Superior temporal gyrus (tissue), 1 donor: ENCODE data around the gene CHD5.

ENCODE experiments used
- DNase-seq: peaks from one replicate; pipeline ENCODE4 v3.0.0-alpha.2; 2016; ENCODE audit errors: extremely low spot score

Gene CHD5

GRCh38 chr1:6113116-6113515, 67.0 kb downstream of the CHD5 start:
- no peak for DNase-seq

DNA sequence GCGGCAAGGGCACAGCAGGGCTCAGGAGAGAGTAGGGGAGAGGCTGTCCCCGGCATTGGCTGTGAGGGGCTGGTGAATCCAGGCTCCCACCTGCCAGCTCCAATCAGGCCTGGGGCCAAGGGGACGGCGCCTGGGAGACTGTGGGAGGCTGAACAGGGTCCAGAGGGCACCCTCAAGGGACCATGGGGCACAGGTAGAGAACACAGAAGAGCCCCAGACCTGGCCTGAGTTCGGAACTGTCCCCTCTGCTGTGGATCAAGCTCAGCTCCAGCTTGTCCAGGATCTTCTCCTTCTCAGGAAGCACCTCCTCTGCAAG, 67.5 kb downstream of the CHD5 start:
- no peak for DNase-seq

DNA sequence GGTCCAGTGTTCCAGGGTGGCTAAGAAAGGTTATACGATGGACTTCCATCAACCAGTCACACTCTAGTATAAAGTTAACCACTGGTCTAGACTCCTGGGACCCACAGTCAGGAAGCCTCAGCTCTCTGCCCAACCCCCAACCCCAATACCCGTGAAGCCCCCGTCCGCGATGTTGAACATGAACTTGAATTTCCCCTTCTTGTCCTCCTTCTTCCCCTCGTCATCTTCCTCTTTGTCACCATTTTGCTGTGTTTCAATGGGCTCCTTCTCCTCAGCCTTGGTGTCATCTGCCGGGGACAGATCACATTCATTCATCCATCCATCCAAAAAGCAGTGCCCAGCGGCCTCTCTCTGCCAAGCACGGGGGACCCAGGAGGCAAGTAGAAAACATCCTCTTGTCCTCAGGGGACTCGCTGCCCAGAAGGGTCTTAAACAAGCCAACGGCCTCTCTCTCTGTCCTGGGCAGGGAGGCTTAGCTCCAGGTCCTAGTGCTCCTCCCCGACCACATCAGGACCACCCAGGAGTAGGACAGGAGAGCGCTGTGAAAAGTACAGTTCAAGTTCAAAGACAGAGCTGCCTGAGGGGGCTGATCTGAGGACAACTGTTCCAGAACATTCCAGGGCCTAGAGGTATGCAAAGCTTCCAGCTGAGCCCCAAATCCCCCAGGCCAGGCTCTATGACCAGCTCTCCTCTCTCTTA, 68.0 kb downstream of the CHD5 start:
- no peak for DNase-seq

DNA sequence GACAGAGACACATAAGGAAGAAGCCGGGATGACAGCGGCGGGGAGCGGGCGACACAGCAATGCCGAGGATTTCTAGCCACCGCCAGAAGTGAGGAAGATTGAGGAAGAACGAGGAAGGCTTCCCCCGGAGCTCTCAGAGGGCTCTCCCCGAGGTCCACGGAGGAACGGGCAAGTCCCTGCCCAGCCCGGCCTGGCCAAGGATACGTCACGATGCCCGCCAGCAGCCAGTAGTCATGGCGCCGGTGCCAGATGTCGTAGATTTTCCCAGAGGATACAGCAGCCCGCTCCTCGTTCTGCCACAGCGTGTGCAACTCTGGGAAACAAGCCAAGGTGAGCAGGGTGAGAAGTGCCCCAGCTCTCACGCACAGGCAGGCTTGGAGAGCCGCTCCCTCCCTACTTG, 68.5 kb downstream of the CHD5 start:
- DNase-seq, result no peak

GRCh38 chr1:6110326-6110725, 69.8 kb downstream of the CHD5 start:
- DNase-seq, result no peak

DNA sequence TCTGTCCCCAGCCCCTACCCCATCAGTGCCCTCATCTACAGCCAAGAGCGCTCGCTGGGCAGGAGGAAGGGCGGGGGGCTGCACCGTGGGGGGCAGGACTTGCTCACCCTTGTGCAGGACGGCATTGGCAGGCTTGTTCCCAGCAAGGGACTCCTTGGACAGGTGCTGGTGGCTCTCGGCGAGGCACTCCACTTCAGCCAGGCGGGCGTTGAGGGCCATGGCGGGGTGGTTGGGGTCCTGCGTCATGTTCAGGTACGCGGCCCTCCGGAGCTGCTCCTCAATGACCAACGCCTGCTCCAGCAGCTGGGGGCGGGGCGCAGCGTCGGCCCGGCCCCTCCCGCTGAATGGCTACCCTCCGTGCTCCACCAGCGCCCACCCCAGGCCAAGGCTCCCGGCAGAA, 70.4 kb downstream of the CHD5 start:
- DNase-seq, result no peak

DNA sequence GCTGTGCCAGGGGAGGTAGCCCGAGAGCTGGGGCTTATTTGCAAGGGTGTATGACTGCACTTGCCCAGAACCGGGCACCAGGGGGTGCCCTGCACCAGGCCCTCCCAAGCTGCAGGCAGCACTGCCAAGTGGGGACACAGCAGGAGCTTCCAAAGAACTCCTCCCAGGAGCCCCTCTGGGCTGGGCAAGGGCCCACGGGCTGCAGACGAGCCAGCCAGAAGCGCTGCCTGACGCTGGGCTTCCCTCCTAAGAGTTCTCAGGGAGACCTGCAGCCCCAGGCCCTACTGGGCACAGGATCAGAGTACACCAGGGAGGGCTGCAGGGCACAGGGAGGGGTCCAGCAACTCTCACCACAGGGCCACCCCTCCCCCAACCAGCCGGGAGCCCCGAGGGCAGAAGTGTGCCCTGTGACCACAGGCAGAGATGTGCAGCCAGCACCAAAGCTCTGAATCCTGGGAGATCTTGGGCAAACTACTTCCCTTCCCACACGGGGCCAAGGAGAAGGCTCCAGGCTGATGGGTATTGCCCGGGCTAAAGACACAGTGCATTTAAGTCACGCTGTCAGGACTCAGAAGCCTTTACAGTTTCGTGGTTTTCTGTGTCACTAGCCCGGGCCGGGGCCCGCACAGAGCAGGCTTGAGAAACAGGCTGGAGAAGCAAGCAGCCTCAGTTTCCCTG, 71.0 kb downstream of the CHD5 start:
- DNase-seq, result no peak

DNA sequence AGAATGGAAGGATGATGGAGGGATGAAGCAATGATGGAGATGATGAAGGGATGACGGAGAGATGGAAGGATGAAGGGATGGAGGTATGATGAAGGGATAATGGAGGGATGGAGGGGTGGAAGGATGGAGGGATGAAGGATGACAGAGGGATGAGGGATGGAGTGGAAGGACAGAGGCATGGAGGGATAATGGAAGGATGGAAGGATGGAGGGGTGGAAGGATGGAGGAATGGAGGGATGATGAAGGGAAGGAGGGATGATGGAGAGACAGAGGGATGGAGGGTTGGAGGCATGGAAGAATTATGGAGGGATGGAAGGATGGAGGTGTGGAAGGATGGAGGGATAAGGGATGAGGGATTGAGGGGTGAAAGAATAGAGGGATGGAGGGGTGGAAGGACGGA, 71.6 kb downstream of the CHD5 start:
- DNase-seq, result no peak

DNA sequence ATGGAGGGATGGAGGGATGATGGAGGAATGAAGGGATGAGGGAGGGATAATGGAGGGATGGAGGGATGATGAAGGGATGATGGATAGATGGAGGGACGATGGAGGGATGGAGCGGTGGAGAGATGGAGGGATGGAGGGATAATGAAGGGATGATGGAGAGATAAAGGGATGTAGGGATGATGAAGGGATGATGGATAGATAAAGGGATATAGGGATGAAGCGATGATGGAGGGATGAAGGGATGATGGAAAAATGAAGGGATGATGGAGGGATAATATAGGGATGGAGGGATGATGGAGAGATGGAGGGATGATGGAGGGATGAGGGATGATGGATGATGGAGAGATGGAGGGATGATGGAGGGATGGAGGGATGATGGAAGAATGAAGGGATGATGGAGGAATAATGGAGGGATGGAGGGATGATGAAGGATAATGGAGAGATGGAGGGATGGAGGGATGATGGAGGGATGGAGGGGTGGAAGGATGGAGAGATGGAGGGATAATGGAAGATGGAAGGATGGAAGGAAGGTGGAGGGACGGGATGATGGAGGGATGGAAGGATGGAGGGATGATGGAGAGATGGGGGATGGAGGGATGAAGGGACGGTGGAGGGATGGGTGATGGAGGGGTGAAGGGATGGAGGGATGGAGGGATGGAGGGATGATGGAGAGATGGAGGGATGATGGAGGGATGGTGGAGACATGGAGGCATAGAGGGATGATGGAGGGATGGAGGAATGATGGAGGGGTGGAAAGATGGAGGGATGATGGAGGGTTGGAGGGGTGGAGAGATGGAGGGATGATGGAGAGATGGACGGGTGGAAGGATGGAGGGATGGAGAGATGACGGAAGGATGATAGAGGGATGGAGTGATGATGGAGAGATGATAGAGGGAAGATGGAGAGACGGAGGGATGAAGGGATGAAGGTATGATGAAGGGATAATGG, 72.4 kb downstream of the CHD5 start:
- no peak for DNase-seq

GRCh38 chr1:6106977-6107376, 73.1 kb downstream of the CHD5 start:
- DNase-seq, result no peak

DNA sequence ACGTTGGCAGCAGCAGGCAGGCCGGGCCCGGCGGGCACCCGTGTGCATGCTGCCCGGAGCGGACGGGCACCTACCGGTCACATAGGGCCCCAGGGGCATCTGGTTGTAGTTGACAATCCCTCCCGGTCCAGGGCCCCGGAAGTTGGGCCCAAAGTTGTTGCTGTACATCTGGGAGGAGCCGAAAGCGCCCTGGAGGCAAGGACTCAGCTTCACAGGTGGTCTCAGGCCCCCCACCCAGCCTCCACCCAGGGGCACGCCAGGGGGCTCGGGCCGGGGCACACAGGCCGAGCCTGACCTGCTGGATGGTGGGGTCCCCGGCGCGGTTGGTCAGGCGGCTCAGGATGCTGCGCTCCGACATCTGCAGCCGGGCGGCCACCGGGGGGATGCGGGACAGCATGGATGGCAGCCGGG, 73.8 kb downstream of the CHD5 start:
- DNase-seq, result no peak

DNA sequence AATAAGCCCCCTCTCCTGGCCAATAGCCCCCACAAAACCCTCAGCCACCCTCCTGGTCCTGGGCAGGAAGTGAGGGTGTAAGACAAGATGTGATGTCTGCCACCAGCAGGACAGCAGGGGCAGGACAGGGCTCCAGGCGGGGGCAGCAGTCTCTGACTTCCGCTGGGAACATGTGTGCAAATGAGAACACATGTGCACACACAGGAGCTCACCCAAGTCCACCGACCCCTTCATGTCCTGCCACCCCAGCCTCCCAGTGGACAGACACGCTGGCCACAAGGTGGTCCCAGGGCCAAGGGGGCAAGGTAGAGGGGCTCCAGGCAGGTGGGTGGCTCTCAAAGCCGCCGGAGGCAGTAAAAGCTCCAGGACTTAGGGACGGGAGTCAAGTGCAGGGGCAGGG, 74.4 kb downstream of the CHD5 start:
- no peak for DNase-seq

DNA sequence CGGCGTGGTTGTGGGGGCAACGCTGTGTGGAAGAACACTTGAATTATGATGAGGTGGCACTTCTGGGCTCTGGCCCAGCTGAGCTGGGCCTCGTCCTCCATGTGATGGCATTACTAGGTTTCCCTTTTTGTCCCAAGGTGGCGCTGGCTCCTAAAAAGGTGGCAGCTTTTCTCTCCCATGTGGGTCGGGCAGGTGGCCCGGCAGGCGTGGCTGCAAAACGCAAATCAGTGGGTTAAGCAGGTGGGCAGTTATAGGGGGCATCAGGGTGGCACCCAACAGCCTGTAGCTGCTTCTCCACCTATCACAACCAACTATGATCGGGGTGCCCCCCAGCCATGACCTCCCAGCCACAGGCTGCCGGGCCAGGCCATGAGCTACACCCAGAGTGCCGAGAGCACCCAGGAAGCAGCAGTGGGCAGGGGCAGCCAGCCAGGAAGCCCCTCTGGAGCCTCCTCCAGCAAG, 74.9 kb downstream of the CHD5 start:
- no peak for DNase-seq

GRCh38 chr1:6104631-6105030, 75.5 kb downstream of the CHD5 start:
- DNase-seq, result no peak

- DNase-seq, result no peak
These were observed 76.1 kb downstream of the CHD5 start for GRCh38 chr1:6103854-6104530.

- no peak for DNase-seq
These were observed 76.8 kb downstream of the CHD5 start for GRCh38 chr1:6103111-6103853.

DNA sequence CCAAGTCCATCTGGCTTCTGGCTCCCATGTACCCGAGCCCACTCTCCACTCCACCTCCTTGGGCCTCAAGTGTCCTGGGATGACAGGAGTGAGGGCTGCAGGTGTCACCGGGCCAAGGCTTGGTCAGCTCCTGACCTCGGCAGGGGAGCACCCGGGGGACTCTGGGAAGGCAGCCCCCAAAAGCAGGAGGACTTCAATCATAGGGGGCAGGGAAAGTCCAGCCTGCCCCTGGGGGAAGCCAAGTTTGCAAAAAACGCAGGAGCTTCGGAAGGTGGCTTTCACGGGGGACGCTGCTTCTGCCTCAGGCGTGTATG, 77.6 kb downstream of the CHD5 start:
- no peak for DNase-seq

DNA sequence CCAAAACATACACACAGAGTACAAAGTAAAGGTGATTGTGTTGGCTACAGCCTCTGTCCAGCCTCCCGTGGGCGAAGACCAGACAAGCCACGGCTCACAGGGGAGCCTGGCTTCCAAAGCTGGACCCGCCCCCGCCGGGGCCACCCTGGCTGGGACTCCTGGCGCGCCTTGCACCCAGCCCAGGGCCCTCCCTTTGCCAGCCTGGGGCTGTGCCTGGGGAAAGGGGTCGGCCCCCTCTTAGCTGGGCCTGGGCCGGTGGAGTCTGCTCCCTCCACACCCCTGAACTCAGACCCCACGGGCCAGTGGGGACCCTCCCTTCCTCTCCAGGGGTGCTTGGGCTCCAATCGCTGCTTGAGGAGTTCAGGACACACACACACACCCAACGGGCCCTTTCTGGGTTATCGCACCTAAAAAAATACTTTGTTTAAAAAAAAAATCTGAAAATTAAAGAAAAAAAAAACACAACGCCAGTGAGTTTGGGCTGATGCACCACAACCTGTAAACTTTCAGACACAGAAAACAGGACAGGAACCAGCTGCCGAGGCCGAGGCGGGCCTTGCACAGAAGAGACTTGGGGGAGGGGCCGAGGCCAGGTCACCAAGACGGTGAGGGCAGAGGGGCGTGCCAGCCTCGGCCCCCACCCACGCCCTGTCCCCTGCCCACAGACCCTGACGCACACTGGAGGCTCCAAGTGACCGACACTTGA, 78.1 kb downstream of the CHD5 start:
- DNase-seq, result no peak

DNA sequence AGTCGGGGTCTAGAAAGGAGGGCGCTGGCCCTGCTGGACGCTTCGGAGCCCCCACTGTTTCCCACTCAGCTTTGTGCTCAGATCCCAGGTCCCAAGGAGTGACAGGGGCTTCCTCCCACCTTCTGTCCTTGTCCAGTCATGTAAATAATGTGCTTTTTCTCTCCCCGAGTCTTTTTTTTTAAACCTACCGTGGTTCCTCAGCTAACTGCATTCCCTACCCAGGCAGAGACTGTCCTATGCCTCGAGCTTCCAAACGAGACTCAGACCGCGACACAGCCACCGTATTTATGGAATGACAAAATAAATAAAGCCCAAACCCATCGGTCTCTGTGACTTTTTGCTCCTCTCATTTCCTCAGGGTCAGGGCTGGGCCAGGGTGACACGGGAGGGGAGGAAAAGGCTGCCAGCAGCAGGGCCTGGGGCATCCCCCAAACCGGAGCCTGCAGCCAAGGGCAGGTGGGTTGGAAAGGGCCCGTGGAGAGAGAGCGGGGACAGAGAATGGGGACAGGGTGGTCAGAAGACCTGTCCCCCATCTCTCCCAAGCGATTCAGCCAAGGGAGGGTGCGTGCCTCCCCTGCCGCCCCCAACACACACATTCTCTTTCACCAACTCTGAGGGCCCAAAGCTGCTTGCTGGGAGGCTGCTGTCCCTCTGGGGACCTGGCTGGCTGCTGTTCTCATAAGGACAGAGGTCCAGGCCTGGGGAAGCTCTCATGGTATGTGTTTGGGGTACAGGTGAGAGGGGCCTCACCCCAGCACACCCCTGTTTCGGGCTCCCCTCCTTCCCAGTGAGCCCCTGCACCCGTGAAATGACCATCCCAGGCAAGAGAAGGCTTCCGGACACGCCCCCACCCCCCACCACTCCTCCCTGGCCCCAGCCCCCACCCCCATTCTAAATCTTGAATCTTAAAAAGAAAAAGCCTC, 79.0 kb downstream of the CHD5 start:
- no peak for DNase-seq
